GM19023 (cell line): ENCODE results near the gene MUC6.

Source experiments
- ATAC-seq: cut with Tn5 transposase; IDR thresholded peaks from one replicate; pipeline ENCODE4 v1.9.1; 2021; ENCODE audit warnings: mild to moderate bottlenecking, moderate library complexity; ENCODE audit not compliant: unreplicated experiment

Gene MUC6

GRCh38 chr11:1072116-1072820 is 35.8 kb upstream of the MUC6 start:
- ATAC-seq: no peak

GRCh38 chr11:1071571-1072115 is 35.1 kb upstream of the MUC6 start:
- no peak for ATAC-seq

- no peak for ATAC-seq
These were observed 34.3 kb upstream of the MUC6 start for GRCh38 chr11:1070594-1071462.

- ATAC-seq: no peak
These were observed 33.2 kb upstream of the MUC6 start for GRCh38 chr11:1069740-1070139.

- ATAC-seq: no peak
These were observed 31.4 kb upstream of the MUC6 start for GRCh38 chr11:1067812-1068496.

- ATAC-seq: no peak
These were observed 27.6 kb upstream of the MUC6 start for GRCh38 chr11:1064167-1064566.

GRCh38 chr11:1062075-1062820 is 25.7 kb upstream of the MUC6 start:
- no peak for ATAC-seq

GRCh38 chr11:1060852-1061616 is 24.5 kb upstream of the MUC6 start:
- no peak for ATAC-seq

- ATAC-seq: no peak
These were observed 23.9 kb upstream of the MUC6 start for GRCh38 chr11:1060410-1060809.

GRCh38 chr11:1059759-1060158 is 23.2 kb upstream of the MUC6 start:
- ATAC-seq: no peak

GRCh38 chr11:1057806-1058205 is 21.3 kb upstream of the MUC6 start:
- no peak for ATAC-seq

GRCh38 chr11:1055990-1056771 is 19.7 kb upstream of the MUC6 start:
- no peak for ATAC-seq

- no peak for ATAC-seq
These were observed 18.7 kb upstream of the MUC6 start for GRCh38 chr11:1055109-1055703.

- no peak for ATAC-seq
These were observed 17.9 kb upstream of the MUC6 start for GRCh38 chr11:1054143-1055108.

- ATAC-seq: no peak
These were observed 16.8 kb upstream of the MUC6 start for GRCh38 chr11:1053121-1053901.

GRCh38 chr11:1052133-1053011 is 15.9 kb upstream of the MUC6 start:
- ATAC-seq: no peak
